Activated naive CD8-positive, alpha-beta T cell (primary cell): ENCODE data around the gene MTCL3.
"Not testable (repeated sequence)": the region's sequence is repeated elsewhere in the genome, so short reads cannot be mapped to it uniquely, and the experiment has no call there.

Source experiments
- H3K27ac Mint-ChIP-seq: one replicate; pipeline ENCODE4 v1.8.0; 2021; ENCODE audit warnings: mixed read lengths
- H3K27me3 Mint-ChIP-seq: one replicate; pipeline ENCODE4 v1.8.0; 2021; ENCODE audit warnings: mixed read lengths
- H3K36me3 Mint-ChIP-seq: one replicate; pipeline ENCODE4 v1.8.0; 2021; ENCODE audit warnings: mixed read lengths
- H3K4me1 Mint-ChIP-seq: one replicate; pipeline ENCODE4 v1.8.0; 2021; ENCODE audit warnings: low read depth, mixed read lengths
- H3K4me3 Mint-ChIP-seq: one replicate; pipeline ENCODE4 v1.8.0; 2021; ENCODE audit warnings: mild to moderate bottlenecking, mixed read lengths
- H3K9me3 Mint-ChIP-seq: one replicate; pipeline ENCODE4 v1.8.0; 2021; ENCODE audit warnings: low read depth, mixed read lengths

MTCL3 gene

DNA sequence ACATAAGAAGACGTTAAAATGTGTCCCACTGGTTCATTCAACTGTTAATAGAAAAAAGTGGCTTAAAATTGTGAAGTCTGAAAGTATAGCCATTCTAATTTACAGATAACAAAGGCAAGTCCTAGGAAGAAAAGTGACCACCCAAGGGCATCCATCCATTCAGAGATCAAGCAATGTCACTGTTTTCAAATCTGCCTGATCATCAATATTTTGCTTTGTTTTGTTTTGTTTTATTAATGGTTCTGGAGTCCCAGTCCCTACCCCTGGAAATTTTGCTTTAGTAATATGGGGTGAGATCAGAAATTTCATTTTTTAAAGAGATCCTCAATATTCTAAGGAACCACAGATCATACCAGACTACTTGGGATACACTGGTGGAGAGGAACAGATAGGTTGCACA, 77.3 kb downstream of the MTCL3 start:
- no peaks in the 10 kb centered on the region for H3K9me3 Mint-ChIP-seq
- no peaks in the 10 kb centered on the region for H3K4me1 Mint-ChIP-seq

DNA sequence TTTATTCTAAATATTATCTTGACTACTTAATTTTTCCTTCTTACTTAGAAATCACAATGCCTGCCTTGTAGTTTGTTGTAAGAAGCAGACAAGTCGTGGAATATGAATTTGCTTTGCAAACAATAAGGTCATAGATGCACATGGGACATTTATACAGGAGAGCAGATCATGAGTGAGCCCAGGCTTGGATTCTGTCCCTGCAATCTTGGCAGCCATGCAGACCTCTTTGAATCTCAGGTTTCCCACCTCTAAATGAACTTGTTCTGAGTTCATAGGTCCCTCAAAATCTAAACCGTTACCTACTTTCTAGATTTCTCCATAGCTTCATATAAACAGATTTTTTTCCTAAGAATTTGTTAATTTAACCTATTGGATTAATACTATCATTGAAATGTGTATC, 79.4 kb downstream of the MTCL3 start:
- no peaks in the 10 kb centered on the region for H3K9me3 Mint-ChIP-seq
- no peaks in the 10 kb centered on the region for H3K36me3 Mint-ChIP-seq
- no peak overlapping the region for H3K27ac Mint-ChIP-seq
- no peaks in the 10 kb centered on the region for H3K4me1 Mint-ChIP-seq
- H3K27me3 Mint-ChIP-seq = peaks cover 6% of the 10 kb centered on the region
- H3K4me3 Mint-ChIP-seq = no peak overlapping the region

More for the DNA sequence above, 77.3 kb downstream of the MTCL3 start:
- H3K27me3 Mint-ChIP-seq = peaks cover 1% of the 10 kb centered on the region
- H3K36me3 Mint-ChIP-seq = no peaks in the 10 kb centered on the region
- no peak overlapping the region for H3K4me3 Mint-ChIP-seq
- no peak overlapping the region for H3K27ac Mint-ChIP-seq

DNA sequence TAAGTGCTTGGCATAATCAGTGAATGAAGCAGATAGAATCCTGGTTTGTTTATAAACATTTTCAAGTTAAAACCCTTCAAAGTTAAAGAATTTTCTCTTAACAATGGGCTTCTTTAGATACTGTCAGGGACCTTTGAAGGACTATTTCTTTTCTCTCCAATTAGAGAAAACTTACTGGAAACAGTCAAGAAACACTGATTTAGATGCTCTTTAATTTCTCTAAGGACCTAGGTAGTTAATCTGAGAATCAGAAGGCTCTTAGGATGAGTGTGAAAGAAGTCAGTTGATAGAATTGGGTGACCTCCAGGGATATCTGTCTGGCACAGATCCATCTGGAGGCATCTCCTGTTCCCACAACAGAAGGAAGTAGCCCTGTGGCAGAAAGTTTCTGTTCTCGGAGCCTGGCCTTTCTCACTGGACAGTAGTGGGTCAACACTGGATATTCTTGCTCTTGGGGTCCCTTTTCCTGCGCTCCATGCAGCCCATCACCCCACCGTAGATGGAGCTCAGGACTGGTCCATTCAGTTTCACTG, 82.5 kb downstream of the MTCL3 start:
- Mint-ChIP-seq H3K9me3 (no peaks in the 10 kb centered on the region), H3K27ac (no peak overlapping the region), H3K4me3 (no peak overlapping the region), H3K27me3 (peaks cover 4% of the 10 kb centered on the region), H3K36me3 (no peaks in the 10 kb centered on the region), H3K4me1 (no peaks in the 10 kb centered on the region)

DNA sequence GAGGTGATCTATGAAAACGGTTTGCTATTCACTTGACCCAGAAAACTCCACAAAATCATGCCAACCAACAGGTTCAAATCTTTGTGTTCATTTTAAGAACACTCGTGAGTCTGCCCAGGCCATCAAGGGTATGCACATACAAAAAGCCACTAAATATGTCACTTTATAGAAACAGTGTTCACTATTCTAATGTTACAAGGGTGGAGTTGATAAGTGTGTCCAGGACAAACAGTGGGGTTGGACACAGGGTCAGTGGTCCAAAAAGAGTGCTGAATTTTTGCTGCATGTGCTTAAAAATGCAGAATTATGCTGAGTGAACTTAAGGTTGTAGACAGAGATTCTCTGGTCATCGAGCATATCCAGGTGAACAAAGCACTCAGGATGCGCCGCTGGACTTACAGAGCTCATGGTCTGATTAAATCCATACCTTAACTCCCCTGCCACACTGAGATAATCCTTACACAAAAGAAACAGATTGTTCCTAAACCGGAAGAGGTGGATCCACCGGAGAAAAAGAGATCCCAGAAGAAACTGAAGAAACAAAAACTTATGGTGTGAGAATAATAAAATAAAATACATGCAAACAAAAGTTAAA, 83.4 kb downstream of the MTCL3 start:
- Mint-ChIP-seq H3K9me3 (no peaks in the 10 kb centered on the region), H3K36me3 (no peaks in the 10 kb centered on the region), H3K27me3 (peaks cover 4% of the 10 kb centered on the region), H3K4me3 (no peak overlapping the region), H3K4me1 (no peaks in the 10 kb centered on the region), H3K27ac (no peak overlapping the region)

DNA sequence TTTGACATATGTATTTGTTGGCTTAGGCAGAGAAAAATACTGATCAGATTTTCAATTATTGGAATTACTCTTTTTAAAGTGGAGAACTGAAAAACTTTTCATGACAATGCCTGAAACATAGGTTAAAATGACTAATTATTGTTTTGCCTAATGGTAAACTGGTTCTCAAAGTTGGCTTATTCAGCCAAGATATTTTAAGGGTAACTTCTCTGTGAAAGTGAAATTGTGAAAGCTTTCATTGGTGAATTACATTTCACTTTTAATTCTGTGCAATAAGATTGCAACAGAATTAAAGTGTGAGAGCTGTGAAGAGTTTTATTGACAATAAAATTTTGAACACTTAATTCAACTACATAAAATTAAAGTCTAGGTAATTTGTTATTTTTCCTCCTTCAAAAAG, 84.5 kb downstream of the MTCL3 start:
- no peak overlapping the region for H3K27ac Mint-ChIP-seq
- H3K27me3 Mint-ChIP-seq = peaks cover 4% of the 10 kb centered on the region
- H3K4me3 Mint-ChIP-seq = no peak overlapping the region
- peaks cover 2% of the 10 kb centered on the region for H3K36me3 Mint-ChIP-seq
- no peaks in the 10 kb centered on the region for H3K4me1 Mint-ChIP-seq
- no peaks in the 10 kb centered on the region for H3K9me3 Mint-ChIP-seq

DNA sequence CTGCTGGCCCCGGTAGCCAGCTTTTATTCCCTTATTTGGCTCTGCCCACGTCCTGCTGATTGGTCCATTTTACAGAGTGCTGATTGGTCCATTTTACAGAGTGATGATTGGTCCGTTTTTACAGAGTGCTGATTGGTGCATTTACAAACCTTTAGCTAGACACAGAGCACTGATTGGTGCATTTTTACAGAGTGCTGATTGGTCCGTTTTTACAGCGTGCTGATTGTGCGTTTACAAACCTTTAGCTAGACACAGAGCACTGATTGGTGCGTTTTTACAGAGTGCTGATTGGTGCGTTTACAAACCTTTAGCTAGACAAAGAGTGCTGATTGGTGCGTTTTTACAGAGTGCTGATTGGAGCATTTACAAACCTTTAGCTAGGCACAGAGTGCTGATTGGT, 90.6 kb downstream of the MTCL3 start:
- H3K4me3 Mint-ChIP-seq, H3K9me3 Mint-ChIP-seq, H3K27ac Mint-ChIP-seq, H3K36me3 Mint-ChIP-seq, H3K27me3 Mint-ChIP-seq, H3K4me1 Mint-ChIP-seq: not testable (repeated sequence)

DNA sequence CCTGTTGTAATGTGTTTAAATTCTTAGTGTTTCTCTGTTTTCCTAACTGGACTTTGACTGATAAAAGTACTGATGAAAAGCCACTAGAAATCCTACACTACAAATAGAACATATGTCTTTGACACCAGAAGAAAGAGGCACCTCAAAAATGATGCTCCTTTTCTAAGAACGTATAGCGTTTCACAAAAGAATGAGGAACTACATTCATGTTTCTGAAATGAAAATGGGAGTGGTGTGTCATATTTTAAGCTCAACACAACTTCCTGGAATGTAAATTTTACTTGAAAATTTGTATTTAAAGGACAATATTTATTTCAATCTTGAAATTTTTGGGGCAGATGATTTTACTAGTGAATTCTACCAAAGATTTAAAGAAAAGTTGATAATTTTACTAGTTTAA, 95.2 kb downstream of the MTCL3 start:
- no peaks in the 10 kb centered on the region for H3K36me3 Mint-ChIP-seq
- H3K27me3 Mint-ChIP-seq = peaks cover under 1% of the 10 kb centered on the region
- H3K4me3 Mint-ChIP-seq = no peak overlapping the region
- H3K4me1 Mint-ChIP-seq = peaks cover 20% of the 10 kb centered on the region
- no peaks in the 10 kb centered on the region for H3K9me3 Mint-ChIP-seq
- peak overlapping the region; percentile 28 for H3K27ac Mint-ChIP-seq
